Keratinocyte (primary cell): ENCODE data around the gene PCGF3. TPM values are rescaled to one million over a fixed set of nuclear protein-coding genes. Genes with fewer than 3 reads are reported as not detected.
"Not testable (repeated sequence)": the region's sequence is repeated elsewhere in the genome, so short reads cannot be mapped to it uniquely, and the experiment has no call there.

Experiments used
- DNase-seq: peaks from one replicate; pipeline ENCODE4 v3.0.0-alpha.2; 2011; ENCODE audit warnings: low read depth, missing footprints, low spot score
- FAIRE-seq: peaks from 2 replicates; lab custom pipeline; 2011; peaks lifted over from hg19 to GRCh38; lab: Jason Lieb, UNC
- H2AFZ ChIP-seq: 2 replicates; pipeline ENCODE4 v1.6.0; 2012; ENCODE audit warnings: low read length, control low read depth, inconsistent platforms; ENCODE audit not compliant: control insufficient read depth
- H3K27ac ChIP-seq: 2 replicates; pipeline ENCODE4 v1.5.1; 2011; ENCODE audit warnings: low read length; ENCODE audit not compliant: control insufficient read depth, insufficient read depth
- H3K27me3 ChIP-seq: 3 replicates; pipeline ENCODE4 v1.6.0; 2011; ENCODE audit warnings: low read length; ENCODE audit not compliant: control insufficient read depth, insufficient read depth; ENCODE audit errors: extremely low read depth
- H3K36me3 ChIP-seq, 2 experiments: 2 replicates in 1 of 2; 3 replicates in 1 of 2; pipeline ENCODE4 v1.5.1; 2011; ENCODE audit warnings: low read length in 2 of 2, mild to moderate bottlenecking in 1 of 2; ENCODE audit not compliant: control insufficient read depth in 2 of 2, insufficient read depth in 2 of 2; ENCODE audit errors: extremely low read depth in 1 of 2
- H3K4me1 ChIP-seq: 3 replicates; pipeline ENCODE4 v1.5.1; 2011; ENCODE audit warnings: low read length; ENCODE audit not compliant: control insufficient read depth, insufficient read depth; ENCODE audit errors: extremely low read depth
- H3K4me2 ChIP-seq: 3 replicates; pipeline ENCODE4 v1.6.0; 2011; ENCODE audit warnings: low read depth, low read length; ENCODE audit not compliant: control insufficient read depth, insufficient read depth; ENCODE audit errors: extremely low read depth
- H3K4me3 ChIP-seq, 3 experiments: fragments of 200-600 bp in 1 of 3; sonication (generic) in 1 of 3; 2 replicates in 2 of 3; 3 replicates in 1 of 3; pipeline ENCODE4 v1.5.1; 2011 to 2016; ENCODE audit warnings: low read length in 3 of 3, mild to moderate bottlenecking in 3 of 3, control low read depth in 2 of 3, inconsistent platforms in 1 of 3, low read depth in 1 of 3, mixed read lengths in 1 of 3, mixed run types in 1 of 3, moderate library complexity in 1 of 3; ENCODE audit not compliant: control insufficient read depth in 2 of 3, insufficient read depth in 2 of 3; ENCODE audit errors: extremely low read depth in 1 of 3
- H3K79me2 ChIP-seq: 2 replicates; pipeline ENCODE4 v1.6.0; 2012; ENCODE audit warnings: low read length; ENCODE audit not compliant: control insufficient read depth, insufficient read depth
- H3K9ac ChIP-seq: 3 replicates; pipeline ENCODE4 v1.6.0; 2011; ENCODE audit warnings: low read length; ENCODE audit not compliant: control insufficient read depth, insufficient read depth; ENCODE audit errors: extremely low read depth
- H3K9me1 ChIP-seq: 3 replicates; pipeline ENCODE4 v1.6.0; 2011; ENCODE audit warnings: low read length; ENCODE audit not compliant: control insufficient read depth, insufficient read depth; ENCODE audit errors: extremely low read depth
- H3K9me3 ChIP-seq: 2 replicates; pipeline ENCODE4 v1.5.1; 2012; ENCODE audit warnings: low read depth, low read length; ENCODE audit not compliant: control insufficient read depth
- H4K20me1 ChIP-seq: 3 replicates; pipeline ENCODE4 v1.6.0; 2011; ENCODE audit warnings: low read length; ENCODE audit not compliant: control insufficient read depth, insufficient read depth; ENCODE audit errors: extremely low read depth
- CTCF ChIP-seq, 3 experiments: IDR thresholded peaks in 1 of 3; conservative IDR thresholded peaks in 1 of 3; optimal IDR thresholded peaks in 1 of 3; 2 replicates in 2 of 3; 3 replicates in 1 of 3; pipeline versions ENCODE3 to v1.5.1; 2011; ENCODE audit warnings: low read length in 3 of 3, mild to moderate bottlenecking in 3 of 3, moderate library complexity in 2 of 3, control low read depth in 1 of 3, inconsistent platforms in 1 of 3; ENCODE audit not compliant: insufficient read depth in 2 of 3; ENCODE audit errors: extremely low read depth in 1 of 3
- EZH2 ChIP-seq: IDR thresholded peaks from one replicate; pipeline ENCODE4 v1.6.1; 2012; ENCODE audit warnings: inconsistent platforms, mild to moderate bottlenecking, low read length, moderate library complexity
- dilution Hi-C: fragments of 300-500 bp; cut with MboI; formaldehyde crosslinking; loops from one replicate; pipeline ENCODE4 v1.7.0; 2020; ENCODE audit warnings: low sequenced_read_pairs; ENCODE audit not compliant: extremely low pct_ligation_motif_present
- polyA plus RNA-seq, 5 experiments: library from polyadenylated mRNA; depleted of rRNA in 3 of 5; stranded (reverse) in 3 of 5; stranded (forward) in 1 of 5; unstranded in 1 of 5; fragments of >200 nt; gene quantifications; 1 replicate in 1 of 5; 2 replicates in 3 of 5; 3 replicates in 1 of 5; pipeline versions ENCODE4 v1.2.1 to v1.2.3, GENCODE V29; 2011 to 2012; ENCODE audit warnings: missing spikeins in 2 of 5, low read depth in 1 of 5, low replicate concordance in 1 of 5

Gene PCGF3
- polyA plus RNA-seq, 1 donor (not counting 4 experiments of a cell fraction or from before 2014, with no cell fraction given): 40.1 TPM

GRCh38 chr4:729336-730315 lies 24.0 kb downstream of the PCGF3 start:
- Histone ChIP-seq H3K27me3 (no peaks in the 10 kb centered on the region), H3K79me2 (peaks cover 41% of the 10 kb centered on the region), H3K27ac (no peak overlapping the region), H3K4me3 (no peak overlapping the region), H3K9me3 (no peaks in the 10 kb centered on the region), H4K20me1 (peaks cover 2% of the 10 kb centered on the region), H2AFZ (no peak overlapping the region), H3K4me1 (no peaks in the 10 kb centered on the region), H3K36me3 (peaks cover 10 to 23% of the 10 kb centered on the region in 2 experiments), H3K9me1 (peaks cover 2% of the 10 kb centered on the region), H3K9ac (no peak overlapping the region), H3K4me2 (no peak overlapping the region)
- no peak for DNase-seq
- FAIRE-seq: no peak
- no peak for TF ChIP-seq CTCF (optimal IDR thresholded peaks at IDR 0.05 in 1 of 3, IDR thresholded peaks at IDR 0.05 in 1 of 3, conservative IDR thresholded peaks at IDR 0.05 in 1 of 3; ENCODE audit: extremely low read depth in 1 of 3, insufficient read depth in 2 of 3, low read length in 3 of 3)
- TF ChIP-seq EZH2: no peak
- dilution Hi-C loops: no loop called here

- H3K9me1 ChIP-seq: peaks cover 2% of the 10 kb centered on the region
- no peak for DNase-seq
- no peak overlapping the region for H3K4me3 ChIP-seq
- FAIRE-seq: no peak
- no peak overlapping the region for H3K27ac ChIP-seq
- H3K4me1 ChIP-seq: no peaks in the 10 kb centered on the region
- no peak overlapping the region for H3K9ac ChIP-seq
- peaks cover 2% of the 10 kb centered on the region for H4K20me1 ChIP-seq
- dilution Hi-C loops: no loop called here
- H2AFZ ChIP-seq: no peak overlapping the region
- no peak for TF ChIP-seq EZH2
- TF ChIP-seq CTCF (optimal IDR thresholded peaks at IDR 0.05 in 1 of 3, IDR thresholded peaks at IDR 0.05 in 1 of 3, conservative IDR thresholded peaks at IDR 0.05 in 1 of 3; ENCODE audit: extremely low read depth in 1 of 3, insufficient read depth in 2 of 3, low read length in 3 of 3): no peak
- peaks cover 18 to 30% of the 10 kb centered on the region in 2 experiments for H3K36me3 ChIP-seq
- H3K27me3 ChIP-seq: no peaks in the 10 kb centered on the region
- H3K9me3 ChIP-seq: no peaks in the 10 kb centered on the region
- peaks cover 32% of the 10 kb centered on the region for H3K79me2 ChIP-seq
- no peak overlapping the region for H3K4me2 ChIP-seq
Measured at GRCh38 chr4:730511-730910, 24.9 kb downstream of the PCGF3 start.

- H3K27ac ChIP-seq, H3K27me3 ChIP-seq, H3K4me1 ChIP-seq, FAIRE-seq, H3K9me1 ChIP-seq, H3K9me3 ChIP-seq, dilution Hi-C loops, H3K4me2 ChIP-seq, DNase-seq, H3K4me3 ChIP-seq, H2AFZ ChIP-seq, H3K9ac ChIP-seq, H4K20me1 ChIP-seq: not testable (repeated sequence)
- Histone ChIP-seq H3K36me3 (peaks cover 21 to 32% of the 10 kb centered on the region in 2 experiments), H3K79me2 (peaks cover 25% of the 10 kb centered on the region)
Measured at GRCh38 chr4:730946-731904, 25.6 kb downstream of the PCGF3 start.
